Testis (tissue), 2 donors: ENCODE measurements around the gene ARL13A.

Experiments
- POLR2A ChIP-seq: fragments of 450-650 bp; IDR thresholded peaks from one replicate; pipeline ENCODE4 v1.6.1; 2017; ENCODE audit warnings: antibody characterized with exemption, mild to moderate bottlenecking, moderate library complexity
- TF ChIP-seq, protein P1 (sequence below), 3 experiments: fragments of 450-650 bp in 2 of 3; fragments of 200-600 bp in 1 of 3; sonication (generic) in 1 of 3; IDR thresholded peaks; one replicate each; pipeline ENCODE4 v1.5.1; 2016 to 2019; ENCODE audit warnings: antibody characterized with exemption in 3 of 3, mild to moderate bottlenecking in 2 of 3, moderate library complexity in 1 of 3

DNA sequence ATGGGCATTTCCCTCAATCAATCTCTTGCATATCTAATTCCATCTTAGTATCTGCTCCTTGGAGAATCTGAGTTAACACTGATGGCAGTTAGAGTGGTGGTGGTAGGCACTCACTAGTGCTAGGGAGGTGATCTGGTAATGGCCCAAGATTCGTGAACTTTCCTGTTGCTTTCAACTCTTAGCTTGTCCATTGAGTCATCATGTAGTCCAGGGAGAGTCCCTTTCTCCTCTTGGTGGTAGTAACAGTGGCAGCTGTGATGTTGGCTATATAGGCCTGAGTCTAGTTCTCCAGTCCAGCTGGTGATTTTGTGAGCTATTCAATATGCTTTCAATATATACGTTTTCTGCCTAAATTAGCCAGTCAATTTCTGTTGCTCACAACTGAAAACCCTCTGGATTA lies 33.7 kb upstream of the ARL13A start:
- no peak for TF ChIP-seq POLR2A
- TF ChIP-seq, protein P1, sequence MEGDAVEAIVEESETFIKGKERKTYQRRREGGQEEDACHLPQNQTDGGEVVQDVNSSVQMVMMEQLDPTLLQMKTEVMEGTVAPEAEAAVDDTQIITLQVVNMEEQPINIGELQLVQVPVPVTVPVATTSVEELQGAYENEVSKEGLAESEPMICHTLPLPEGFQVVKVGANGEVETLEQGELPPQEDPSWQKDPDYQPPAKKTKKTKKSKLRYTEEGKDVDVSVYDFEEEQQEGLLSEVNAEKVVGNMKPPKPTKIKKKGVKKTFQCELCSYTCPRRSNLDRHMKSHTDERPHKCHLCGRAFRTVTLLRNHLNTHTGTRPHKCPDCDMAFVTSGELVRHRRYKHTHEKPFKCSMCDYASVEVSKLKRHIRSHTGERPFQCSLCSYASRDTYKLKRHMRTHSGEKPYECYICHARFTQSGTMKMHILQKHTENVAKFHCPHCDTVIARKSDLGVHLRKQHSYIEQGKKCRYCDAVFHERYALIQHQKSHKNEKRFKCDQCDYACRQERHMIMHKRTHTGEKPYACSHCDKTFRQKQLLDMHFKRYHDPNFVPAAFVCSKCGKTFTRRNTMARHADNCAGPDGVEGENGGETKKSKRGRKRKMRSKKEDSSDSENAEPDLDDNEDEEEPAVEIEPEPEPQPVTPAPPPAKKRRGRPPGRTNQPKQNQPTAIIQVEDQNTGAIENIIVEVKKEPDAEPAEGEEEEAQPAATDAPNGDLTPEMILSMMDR (IDR thresholded peaks at IDR 0.05), result no peak
